ENCODE data around the gene PCCA. TPM values are rescaled to one million over a fixed set of nuclear protein-coding genes. Genes with fewer than 3 reads are reported as not detected.

PCCA gene
- total RNA-seq, 4 donors from 2014 or later, result 46.9 to 66.0 (median 49.4) TPM

GRCh38 chr13:100510208-100510957 lies 421.5 kb downstream of the PCCA start:
- TF ChIP-seq POLR2A (IDR thresholded peaks at IDR 0.05) (no peak), CTCF (IDR thresholded peaks at IDR 0.05) (no peak)
- no peak overlapping the region for H3K4me3 ChIP-seq
- H3K4me1 ChIP-seq, result peaks cover 0 to 7% (median 0%) of the 10 kb centered on the region in 4 donors
- no peak for DNase-seq
- H3K27ac ChIP-seq, result no peak overlapping the region
- no peaks in the 10 kb centered on the region for H3K36me3 ChIP-seq
- no peaks in the 10 kb centered on the region for H3K27me3 ChIP-seq
- H3K9me3 ChIP-seq, result no peaks in the 10 kb centered on the region

GRCh38 chr13:100511466-100511865 lies 422.6 kb downstream of the PCCA start:
- no peaks in the 10 kb centered on the region for H3K4me1 ChIP-seq
- no peak for DNase-seq
- TF ChIP-seq CTCF (IDR thresholded peaks at IDR 0.05) (no peak), POLR2A (IDR thresholded peaks at IDR 0.05) (no peak)
- no peak overlapping the region for H3K27ac ChIP-seq
- H3K9me3 ChIP-seq, result no peaks in the 10 kb centered on the region
- H3K36me3 ChIP-seq, result no peaks in the 10 kb centered on the region
- no peaks in the 10 kb centered on the region for H3K27me3 ChIP-seq
- H3K4me3 ChIP-seq, result no peak overlapping the region

- Histone ChIP-seq H3K36me3 (no peaks in the 10 kb centered on the region), H3K4me1 (peaks cover 0 to 1% (median 0%) of the 10 kb centered on the region in 4 donors), H3K27ac (no peak overlapping the region), H3K9me3 (no peaks in the 10 kb centered on the region), H3K27me3 (no peaks in the 10 kb centered on the region), H3K4me3 (no peak overlapping the region)
- no peak for TF ChIP-seq POLR2A (IDR thresholded peaks at IDR 0.05)
- no peak for DNase-seq
Measured at GRCh38 chr13:100512422-100512821, 423.5 kb downstream of the PCCA start.

GRCh38 chr13:100513171-100513570 lies 424.3 kb downstream of the PCCA start:
- Histone ChIP-seq H3K27me3 (no peaks in the 10 kb centered on the region), H3K4me3 (no peak overlapping the region), H3K27ac (no peak overlapping the region), H3K4me1 (peaks cover 0 to 4% (median 0%) of the 10 kb centered on the region in 4 donors), H3K9me3 (no peaks in the 10 kb centered on the region), H3K36me3 (no peaks in the 10 kb centered on the region)
- TF ChIP-seq CTCF (IDR thresholded peaks at IDR 0.05) (no peak), POLR2A (IDR thresholded peaks at IDR 0.05) (no peak)
- no peak for DNase-seq

GRCh38 chr13:100513987-100514670 lies 425.2 kb downstream of the PCCA start:
- H3K4me1 ChIP-seq, result peaks cover 0 to 4% (median 0%) of the 10 kb centered on the region in 4 donors
- no peak for DNase-seq
- no peak overlapping the region for H3K4me3 ChIP-seq
- TF ChIP-seq CTCF (IDR thresholded peaks at IDR 0.05), result no peak
- TF ChIP-seq POLR2A (IDR thresholded peaks at IDR 0.05), result no peak
- no peak overlapping the region for H3K27ac ChIP-seq
- H3K27me3 ChIP-seq, result no peaks in the 10 kb centered on the region
- no peaks in the 10 kb centered on the region for H3K36me3 ChIP-seq
- no peaks in the 10 kb centered on the region for H3K9me3 ChIP-seq

- DNase-seq, result peak; percentile 60 to 90 (median 84)
- Histone ChIP-seq H3K36me3 (no peaks in the 10 kb centered on the region), H3K27ac (no peak overlapping the region), H3K4me1 (peaks cover 0 to 4% (median 0%) of the 10 kb centered on the region in 4 donors), H3K27me3 (no peaks in the 10 kb centered on the region), H3K4me3 (no peak overlapping the region), H3K9me3 (no peaks in the 10 kb centered on the region)
- TF ChIP-seq CTCF (IDR thresholded peaks at IDR 0.05) (peak; percentile 50 to 91 (median 88)), POLR2A (IDR thresholded peaks at IDR 0.05) (no peak)
Measured at GRCh38 chr13:100514788-100515409, 426.0 kb downstream of the PCCA start.

All from Peyer's patch (tissue), 4 donors.